Measurements from ENCODE around the gene OSBPL5.

OSBPL5 gene

GRCh38 chr11:3135481-3136440 lies 29.3 kb downstream of the OSBPL5 start:
- TF ChIP-seq, protein P1, sequence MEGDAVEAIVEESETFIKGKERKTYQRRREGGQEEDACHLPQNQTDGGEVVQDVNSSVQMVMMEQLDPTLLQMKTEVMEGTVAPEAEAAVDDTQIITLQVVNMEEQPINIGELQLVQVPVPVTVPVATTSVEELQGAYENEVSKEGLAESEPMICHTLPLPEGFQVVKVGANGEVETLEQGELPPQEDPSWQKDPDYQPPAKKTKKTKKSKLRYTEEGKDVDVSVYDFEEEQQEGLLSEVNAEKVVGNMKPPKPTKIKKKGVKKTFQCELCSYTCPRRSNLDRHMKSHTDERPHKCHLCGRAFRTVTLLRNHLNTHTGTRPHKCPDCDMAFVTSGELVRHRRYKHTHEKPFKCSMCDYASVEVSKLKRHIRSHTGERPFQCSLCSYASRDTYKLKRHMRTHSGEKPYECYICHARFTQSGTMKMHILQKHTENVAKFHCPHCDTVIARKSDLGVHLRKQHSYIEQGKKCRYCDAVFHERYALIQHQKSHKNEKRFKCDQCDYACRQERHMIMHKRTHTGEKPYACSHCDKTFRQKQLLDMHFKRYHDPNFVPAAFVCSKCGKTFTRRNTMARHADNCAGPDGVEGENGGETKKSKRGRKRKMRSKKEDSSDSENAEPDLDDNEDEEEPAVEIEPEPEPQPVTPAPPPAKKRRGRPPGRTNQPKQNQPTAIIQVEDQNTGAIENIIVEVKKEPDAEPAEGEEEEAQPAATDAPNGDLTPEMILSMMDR (IDR thresholded peaks at IDR 0.05; ENCODE audit: insufficient read depth, missing control alignments), result no peak
- no peak for DNase-seq (ENCODE audit: insufficient read length, low spot score)
- FAIRE-seq, result no peak

GRCh38 chr11:3134651-3135480 lies 30.2 kb downstream of the OSBPL5 start:
- FAIRE-seq (no peak), DNase-seq (ENCODE audit: insufficient read length, low spot score) (no peak)
- TF ChIP-seq, protein P1 (IDR thresholded peaks at IDR 0.05; ENCODE audit: insufficient read depth, missing control alignments), result no peak

DNA sequence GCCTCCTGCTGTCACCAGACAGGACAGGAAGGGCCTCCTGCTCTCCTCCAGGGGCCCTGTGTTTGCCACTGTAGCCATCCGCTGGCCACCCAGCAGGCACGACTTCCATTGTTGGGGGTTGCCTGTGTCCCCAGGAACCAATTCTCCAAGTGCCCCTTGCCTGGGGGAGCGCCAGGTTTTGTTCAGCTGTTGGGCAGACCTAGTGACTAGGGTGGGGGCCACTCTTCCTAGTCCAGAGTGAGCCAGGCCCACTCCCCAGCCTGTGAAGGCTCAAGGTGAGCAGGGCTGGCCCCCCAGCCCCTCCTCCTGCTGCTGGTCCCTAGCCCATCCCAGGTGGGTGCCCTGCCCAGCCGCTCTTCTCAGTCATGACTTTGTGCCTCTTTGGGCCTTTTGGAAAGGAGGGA lies 30.9 kb downstream of the OSBPL5 start:
- DNase-seq (ENCODE audit: insufficient read length, low spot score), result no peak
- TF ChIP-seq, protein P1 (IDR thresholded peaks at IDR 0.05; ENCODE audit: insufficient read depth, missing control alignments), result no peak
- FAIRE-seq, result no peak

- no peak for FAIRE-seq
- no peak for DNase-seq (ENCODE audit: insufficient read length, low spot score)
Observed at GRCh38 chr11:3133261-3134217, 31.6 kb downstream of the OSBPL5 start.

DNA sequence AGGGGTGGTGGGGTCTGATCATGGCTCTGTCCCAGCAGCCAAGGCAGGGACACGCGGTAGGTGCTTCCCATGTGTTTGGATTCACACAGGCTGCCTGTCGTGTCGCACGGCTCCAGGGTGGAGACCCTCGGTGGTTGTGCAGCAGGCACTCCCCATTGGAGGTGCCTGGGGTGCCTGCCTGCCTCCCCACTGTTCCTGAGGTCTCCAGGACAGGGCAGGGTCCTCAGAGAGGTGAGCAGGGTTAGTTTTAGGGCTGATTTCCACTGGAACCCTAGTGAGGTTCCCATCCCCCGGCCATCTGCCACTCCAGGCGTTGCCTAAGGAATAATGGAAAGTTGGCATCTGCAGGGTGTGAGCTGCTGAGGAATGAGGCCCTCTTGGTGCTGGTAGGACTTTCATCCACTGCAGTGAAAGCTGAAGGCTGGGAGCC lies 32.3 kb downstream of the OSBPL5 start:
- TF ChIP-seq, protein P1 (IDR thresholded peaks at IDR 0.05; ENCODE audit: insufficient read depth, missing control alignments), result no peak
- FAIRE-seq (no peak), DNase-seq (ENCODE audit: insufficient read length, low spot score) (no peak)

More at GRCh38 chr11:3133261-3134217, 31.6 kb downstream of the OSBPL5 start:
- TF ChIP-seq, protein P1 (IDR thresholded peaks at IDR 0.05; ENCODE audit: insufficient read depth, missing control alignments), result no peak

DNA sequence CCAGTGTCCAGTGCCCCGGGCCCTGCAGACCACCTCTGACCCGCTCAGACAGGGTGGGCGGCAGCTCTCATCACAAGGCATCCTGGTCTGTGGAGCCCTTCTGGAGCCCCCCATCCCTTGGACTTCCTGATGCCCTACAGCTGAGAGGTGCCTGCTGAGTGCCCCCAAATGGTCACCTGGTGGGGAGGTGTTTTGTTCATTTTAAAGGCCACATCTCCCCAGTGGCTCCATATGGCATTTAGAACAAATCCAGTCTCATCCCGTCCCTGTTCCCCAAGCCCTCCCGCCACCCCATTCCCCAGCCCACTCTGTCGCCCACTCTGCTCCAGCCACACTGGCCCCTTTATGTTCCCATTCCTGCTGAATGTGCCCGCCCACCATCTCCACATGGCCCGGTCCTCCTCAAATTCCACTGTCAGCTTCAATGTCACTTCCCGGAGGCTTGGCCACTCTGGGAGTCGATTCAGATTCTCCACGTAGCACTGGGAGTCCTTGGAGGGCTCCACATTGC lies 32.8 kb downstream of the OSBPL5 start:
- no peak for DNase-seq (ENCODE audit: insufficient read length, low spot score)
- no peak for FAIRE-seq
- TF ChIP-seq, protein P1 (IDR thresholded peaks at IDR 0.05; ENCODE audit: insufficient read depth, missing control alignments), result no peak

All from D721Med (cell line).